Medulla oblongata (tissue), 1 donor: ENCODE data around the gene TFCP2.

ENCODE experiments used
- DNase-seq: peaks from one replicate; pipeline ENCODE4 v3.0.0-alpha.2; 2015; ENCODE audit errors: extremely low spot score

TFCP2 gene

DNA sequence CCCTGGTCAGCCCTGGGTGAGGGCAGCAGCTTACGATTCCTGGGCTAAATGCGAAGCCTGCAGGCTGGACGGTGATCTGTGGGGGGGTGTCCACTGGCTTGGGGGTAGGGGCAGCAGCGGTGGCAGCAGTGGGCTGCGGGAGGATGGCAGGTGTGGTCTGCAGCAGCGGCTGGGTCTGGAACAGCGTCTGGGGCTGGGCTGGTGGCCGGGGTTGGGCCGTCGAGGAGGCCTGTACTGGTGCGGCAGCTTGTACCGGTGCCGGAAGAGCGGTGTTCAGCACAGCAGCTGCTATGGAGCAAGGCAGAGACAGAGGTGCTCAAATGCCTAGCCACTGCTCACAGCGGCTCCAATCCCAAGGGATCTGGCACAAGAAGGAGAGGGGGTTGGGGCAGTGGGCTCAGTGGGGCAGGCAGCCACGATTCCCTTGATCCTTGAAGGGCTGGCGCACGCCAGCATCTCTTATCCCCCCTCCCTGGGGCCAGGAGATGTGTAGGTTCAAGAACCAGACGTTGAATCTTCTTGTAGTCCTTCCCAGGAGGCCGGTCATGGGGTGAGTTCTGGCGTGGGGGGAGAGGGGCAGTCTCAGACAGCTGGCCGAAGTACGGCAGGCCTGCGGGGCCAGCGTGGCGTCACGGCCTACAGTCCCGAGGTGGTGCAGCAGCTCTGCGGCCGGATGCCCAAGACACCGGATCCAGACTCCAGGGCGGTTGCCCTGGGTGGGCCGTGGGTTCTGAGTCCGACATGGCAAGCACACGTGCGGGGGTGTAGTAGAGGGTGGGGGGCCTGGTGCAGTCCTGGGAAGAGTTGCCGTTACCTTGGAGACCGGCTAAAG lies 25.0 kb upstream of the TFCP2 start:
- DNase-seq: no peak

GRCh38 chr12:51196547-51196946 lies 23.6 kb upstream of the TFCP2 start:
- DNase-seq: no peak

- DNase-seq: no peak
Observed at GRCh38 chr12:51195841-51196240, 22.9 kb upstream of the TFCP2 start.

DNA sequence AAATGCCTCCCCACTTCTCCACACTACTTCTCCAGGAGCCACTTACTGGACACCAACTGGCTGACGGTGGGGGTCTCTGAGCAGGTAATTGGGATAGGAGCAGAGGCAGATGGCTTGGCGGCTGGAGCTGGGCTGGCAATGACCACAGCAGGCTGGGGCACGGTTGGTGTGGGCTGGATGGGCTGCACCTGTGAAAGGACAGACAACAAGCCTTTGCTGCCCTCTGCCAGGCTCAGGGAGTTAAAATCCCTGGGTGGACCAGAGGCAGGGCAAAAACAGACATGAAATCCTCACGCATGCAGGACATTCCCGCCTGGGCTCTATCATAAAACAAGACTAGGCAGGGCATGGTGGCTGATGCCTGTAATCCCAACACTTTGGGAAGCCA lies 19.3 kb upstream of the TFCP2 start:
- DNase-seq: no peak

DNA sequence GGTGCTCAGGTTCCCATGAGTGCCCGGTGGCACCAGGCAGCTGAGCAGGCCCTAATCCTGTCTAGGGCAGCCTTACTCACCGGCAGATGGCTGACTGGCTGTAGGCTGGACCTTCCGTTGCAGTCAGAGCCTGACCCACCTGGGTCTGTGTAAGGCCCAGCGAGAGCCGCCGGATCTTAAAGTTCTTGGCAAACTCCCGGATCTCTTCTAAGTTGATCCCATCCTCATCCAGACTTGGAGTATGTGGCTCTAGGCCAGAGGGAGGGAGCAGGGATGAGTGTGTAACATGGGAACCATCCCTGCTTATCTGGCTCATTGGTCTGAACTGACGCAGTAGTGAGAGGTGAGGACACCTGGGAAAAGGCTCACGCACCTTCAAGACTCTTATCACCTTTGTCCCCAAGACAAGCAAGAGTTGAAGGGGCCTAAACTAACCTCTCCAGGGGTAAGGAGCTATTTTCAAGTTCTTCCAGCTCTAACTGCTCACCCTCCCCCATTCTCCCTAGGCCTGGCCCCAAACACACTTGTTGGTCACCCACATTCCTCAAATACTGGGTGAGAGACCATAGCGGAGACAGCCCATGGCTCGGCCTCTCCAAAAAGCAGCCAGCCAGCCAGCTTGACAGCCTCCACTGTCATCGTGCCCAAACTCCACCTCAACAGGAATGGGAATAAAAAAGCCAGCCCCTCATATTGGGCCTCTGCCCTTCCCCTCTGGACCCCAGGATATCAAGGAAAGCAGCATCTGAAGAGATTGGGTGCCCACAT lies 18.8 kb upstream of the TFCP2 start:
- no peak for DNase-seq

GRCh38 chr12:51190820-51191219 lies 17.9 kb upstream of the TFCP2 start:
- no peak for DNase-seq

GRCh38 chr12:51189790-51190355 lies 16.9 kb upstream of the TFCP2 start:
- DNase-seq: no peak

GRCh38 chr12:51188359-51189051 lies 15.6 kb upstream of the TFCP2 start:
- DNase-seq: no peak

- DNase-seq: no peak
Observed at GRCh38 chr12:51187370-51187987, 14.5 kb upstream of the TFCP2 start.

- DNase-seq: no peak
Observed at GRCh38 chr12:51186465-51187085, 13.6 kb upstream of the TFCP2 start.

GRCh38 chr12:51185171-51185717 lies 12.3 kb upstream of the TFCP2 start:
- no peak for DNase-seq

DNA sequence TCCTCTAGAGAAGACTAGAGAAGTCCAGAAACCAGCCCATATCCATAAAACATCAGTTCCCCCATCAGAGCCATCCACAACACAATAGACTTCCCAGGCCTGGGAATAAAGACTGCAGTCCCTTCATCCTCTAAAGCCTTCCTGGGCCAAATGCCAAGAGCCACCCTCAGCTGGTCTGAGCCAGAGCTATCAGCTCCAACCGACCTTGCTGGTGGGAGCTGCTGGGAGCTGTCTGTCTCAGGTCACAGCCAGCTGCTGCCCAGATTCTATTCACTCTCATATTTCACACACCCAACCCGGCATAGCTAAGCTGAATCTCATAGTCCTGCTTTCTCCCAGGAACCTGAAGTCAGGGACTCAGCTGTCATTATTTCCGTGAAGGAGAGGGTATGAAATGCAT lies 10.9 kb upstream of the TFCP2 start:
- peak; percentile 70 for DNase-seq

DNA sequence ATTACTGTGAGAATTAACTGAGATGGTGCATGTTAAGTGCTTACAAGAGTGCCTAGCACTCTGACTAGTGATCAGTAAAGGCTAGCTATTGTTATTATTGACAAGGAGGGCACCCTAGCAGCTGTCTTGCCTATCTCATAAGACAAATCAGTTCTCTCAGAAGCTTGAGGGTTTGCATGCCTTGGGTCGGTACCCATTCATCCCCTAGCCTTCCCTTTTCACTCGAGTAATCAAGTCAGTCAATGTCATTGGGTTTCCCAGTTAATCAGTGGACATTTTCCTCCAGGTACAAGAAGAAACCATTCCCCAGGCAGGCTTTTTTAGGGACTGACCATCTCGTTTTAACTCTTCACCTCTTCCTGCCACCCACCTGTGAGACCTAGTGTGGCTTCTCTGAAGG lies 10.4 kb upstream of the TFCP2 start:
- DNase-seq: no peak

GRCh38 chr12:51181558-51181957 lies 8.6 kb upstream of the TFCP2 start:
- no peak for DNase-seq

DNA sequence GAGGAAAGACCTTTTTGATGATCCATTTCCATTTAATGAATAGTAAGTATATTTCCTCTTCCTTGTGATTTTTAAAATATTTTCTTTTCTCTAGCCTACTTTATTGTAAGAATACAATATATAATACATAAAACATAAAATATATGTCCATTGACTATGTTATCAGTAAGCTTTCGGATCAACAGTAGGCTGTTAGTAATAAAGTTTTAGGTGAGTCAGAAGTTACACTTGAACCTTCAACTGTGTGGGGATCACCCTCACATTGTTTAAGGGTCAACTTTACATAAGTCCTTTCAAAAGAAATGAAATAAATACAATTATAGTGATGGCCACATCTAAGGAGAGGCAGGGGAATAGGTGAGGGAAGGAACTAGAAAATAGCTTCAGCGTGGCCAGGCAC lies 5.0 kb upstream of the TFCP2 start:
- no peak for DNase-seq

GRCh38 chr12:51174501-51174900 lies 1.6 kb upstream of the TFCP2 start:
- DNase-seq: no peak

- peak; percentile 8 for DNase-seq
Observed at GRCh38 chr12:51171884-51172514, 936 bp downstream of the TFCP2 start.

- DNase-seq: no peak
Observed at GRCh38 chr12:51163795-51164194, 9.1 kb downstream of the TFCP2 start.

- no peak for DNase-seq
Observed at GRCh38 chr12:51162217-51162616, 10.7 kb downstream of the TFCP2 start.

GRCh38 chr12:51160814-51161459 lies 12.0 kb downstream of the TFCP2 start:
- no peak for DNase-seq
